Testis (tissue), 3 donors: ENCODE measurements around the gene NUAK1. TPM values are rescaled to one million over a fixed set of nuclear protein-coding genes. Genes with fewer than 3 reads are reported as not detected.

Experiments
- DNase-seq: peaks from one replicate; pipeline ENCODE4 v3.0.0-alpha.2; 2019
- H3K27ac ChIP-seq, 2 donors: fragments of 200-600 bp; sonication (generic); one replicate each; pipeline ENCODE4 v1.5.1; 2019
- H3K27me3 ChIP-seq: fragments of 200-600 bp; sonication (generic); one replicate; pipeline ENCODE4 v1.5.1; 2019
- H3K36me3 ChIP-seq: fragments of 200-600 bp; sonication (generic); one replicate; pipeline ENCODE4 v1.5.1; 2017; ENCODE audit warnings: low read depth; ENCODE audit errors: missing control alignments
- H3K4me1 ChIP-seq: fragments of 200-600 bp; sonication (generic); one replicate; pipeline ENCODE4 v1.5.1; 2019
- H3K4me3 ChIP-seq, 2 donors: fragments of 200-600 bp; sonication (generic); one replicate each; pipeline ENCODE4 v1.5.1; 2017 to 2019
- H3K9me3 ChIP-seq: fragments of 200-600 bp; sonication (generic); one replicate; pipeline ENCODE4 v1.5.1; 2017
- POLR2A ChIP-seq: fragments of 450-650 bp; IDR thresholded peaks from one replicate; pipeline ENCODE4 v1.6.1; 2017; ENCODE audit warnings: antibody characterized with exemption, mild to moderate bottlenecking, moderate library complexity
- WGBS, 2 donors: methylation state at CpG; one replicate each; pipeline ENCODE4 v1.1.5; 2018; 5-methylcytosine and 5-hydroxymethylcytosine counted together
- intact Hi-C: fragments of 100-400 bp; cut with DNase I; formaldehyde crosslinking; loops from one replicate; pipeline ENCODE4 v1.15.1; 2023; ENCODE audit warnings: low total_unique reads
- polyA plus RNA-seq: library from polyadenylated mRNA; stranded (reverse); fragments of 350-450 nt; fragmentation: Illumina TruSeq; extraction: RNeasy Lipid Tissue Mini Kit (QIAGEN cat#74804); gene quantifications from one replicate; pipeline ENCODE4 v1.2.3, GENCODE V29; 2014; ENCODE audit warnings: low read depth, low replicate concordance; ENCODE audit not compliant: insufficient read depth
- total RNA-seq, 2 donors: library from RNA; depleted of rRNA; stranded (reverse); fragments of >200 nt; gene quantifications; one replicate each; pipeline ENCODE4 v1.2.3, GENCODE V29; 2016
- TF ChIP-seq, protein P1 (sequence below), 3 experiments: fragments of 450-650 bp in 2 of 3; fragments of 200-600 bp in 1 of 3; sonication (generic) in 1 of 3; IDR thresholded peaks; one replicate each; pipeline ENCODE4 v1.5.1; 2016 to 2019; ENCODE audit warnings: antibody characterized with exemption in 3 of 3, mild to moderate bottlenecking in 2 of 3, moderate library complexity in 1 of 3

The NUAK1 gene
- total and polyA plus RNA-seq, 3 donors from 2014 or later: 6.6 to 9.1 (median 8.2) TPM

DNA sequence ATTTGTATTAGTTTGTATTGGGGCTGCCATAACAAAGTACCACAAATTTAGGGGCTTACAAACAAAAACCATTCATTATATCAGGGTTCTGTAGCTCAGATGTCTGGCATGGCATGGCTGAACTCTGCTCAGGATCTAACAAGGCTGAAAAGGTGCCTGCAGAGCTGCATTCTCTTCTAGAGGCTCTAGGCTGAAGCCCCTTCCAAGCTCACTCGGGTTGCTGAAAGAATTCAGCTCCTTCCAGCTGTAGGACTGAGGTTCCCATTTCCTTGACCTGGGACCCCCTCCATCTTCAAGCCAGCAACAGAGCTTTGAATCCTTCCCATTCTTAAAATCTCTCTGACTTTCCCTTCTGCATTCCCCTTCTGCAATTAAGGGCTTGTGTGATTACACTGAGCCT lies 90.7 kb downstream of the NUAK1 start:
- no peaks in the 10 kb centered on the region for H3K36me3 ChIP-seq
- no peak for TF ChIP-seq POLR2A
- TF ChIP-seq, protein P1, sequence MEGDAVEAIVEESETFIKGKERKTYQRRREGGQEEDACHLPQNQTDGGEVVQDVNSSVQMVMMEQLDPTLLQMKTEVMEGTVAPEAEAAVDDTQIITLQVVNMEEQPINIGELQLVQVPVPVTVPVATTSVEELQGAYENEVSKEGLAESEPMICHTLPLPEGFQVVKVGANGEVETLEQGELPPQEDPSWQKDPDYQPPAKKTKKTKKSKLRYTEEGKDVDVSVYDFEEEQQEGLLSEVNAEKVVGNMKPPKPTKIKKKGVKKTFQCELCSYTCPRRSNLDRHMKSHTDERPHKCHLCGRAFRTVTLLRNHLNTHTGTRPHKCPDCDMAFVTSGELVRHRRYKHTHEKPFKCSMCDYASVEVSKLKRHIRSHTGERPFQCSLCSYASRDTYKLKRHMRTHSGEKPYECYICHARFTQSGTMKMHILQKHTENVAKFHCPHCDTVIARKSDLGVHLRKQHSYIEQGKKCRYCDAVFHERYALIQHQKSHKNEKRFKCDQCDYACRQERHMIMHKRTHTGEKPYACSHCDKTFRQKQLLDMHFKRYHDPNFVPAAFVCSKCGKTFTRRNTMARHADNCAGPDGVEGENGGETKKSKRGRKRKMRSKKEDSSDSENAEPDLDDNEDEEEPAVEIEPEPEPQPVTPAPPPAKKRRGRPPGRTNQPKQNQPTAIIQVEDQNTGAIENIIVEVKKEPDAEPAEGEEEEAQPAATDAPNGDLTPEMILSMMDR (IDR thresholded peaks at IDR 0.05): no peak
- no peak overlapping the region for H3K4me3 ChIP-seq
- no peak overlapping the region for H3K27ac ChIP-seq
- no peaks in the 10 kb centered on the region for H3K27me3 ChIP-seq
- WGBS, 2 donors: 80% methylated on average over 1 of the region's 1 CpG; no CpG with 5 or more reads in 1 of the 2 donors
- no peaks in the 10 kb centered on the region for H3K4me1 ChIP-seq
- no peaks in the 10 kb centered on the region for H3K9me3 ChIP-seq
- no peak for DNase-seq
- intact Hi-C loops: no loop called here

DNA sequence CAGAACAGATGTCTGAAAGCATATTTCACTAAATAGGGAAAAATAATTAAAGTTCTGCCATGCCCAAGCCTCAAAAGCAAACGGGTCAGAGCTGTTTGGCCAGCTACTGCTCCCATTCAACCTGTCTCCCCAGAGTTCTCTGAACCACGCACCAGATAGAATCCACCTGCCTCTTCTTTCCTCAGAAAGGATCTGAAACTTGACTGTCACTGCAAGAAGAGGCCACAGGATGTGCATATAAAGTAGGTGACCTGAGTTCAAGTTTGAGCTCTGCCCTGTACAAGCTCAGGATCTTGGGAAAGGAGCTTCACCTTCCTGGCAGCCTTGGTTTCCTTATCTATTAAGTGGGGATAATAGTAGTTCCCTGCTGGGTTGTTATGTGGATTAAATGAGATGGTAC lies 91.8 kb downstream of the NUAK1 start:
- Histone ChIP-seq H3K4me1 (no peaks in the 10 kb centered on the region), H3K4me3 (no peak overlapping the region), H3K36me3 (no peaks in the 10 kb centered on the region), H3K27me3 (no peaks in the 10 kb centered on the region), H3K9me3 (no peaks in the 10 kb centered on the region), H3K27ac (no peak overlapping the region)
- WGBS, 2 donors: 92 to 97% methylated on average over 2 of the region's 2 CpGs
- TF ChIP-seq, protein P1 (IDR thresholded peaks at IDR 0.05): no peak
- TF ChIP-seq POLR2A: no peak
- intact Hi-C loops: no loop called here
- DNase-seq: no peak

DNA sequence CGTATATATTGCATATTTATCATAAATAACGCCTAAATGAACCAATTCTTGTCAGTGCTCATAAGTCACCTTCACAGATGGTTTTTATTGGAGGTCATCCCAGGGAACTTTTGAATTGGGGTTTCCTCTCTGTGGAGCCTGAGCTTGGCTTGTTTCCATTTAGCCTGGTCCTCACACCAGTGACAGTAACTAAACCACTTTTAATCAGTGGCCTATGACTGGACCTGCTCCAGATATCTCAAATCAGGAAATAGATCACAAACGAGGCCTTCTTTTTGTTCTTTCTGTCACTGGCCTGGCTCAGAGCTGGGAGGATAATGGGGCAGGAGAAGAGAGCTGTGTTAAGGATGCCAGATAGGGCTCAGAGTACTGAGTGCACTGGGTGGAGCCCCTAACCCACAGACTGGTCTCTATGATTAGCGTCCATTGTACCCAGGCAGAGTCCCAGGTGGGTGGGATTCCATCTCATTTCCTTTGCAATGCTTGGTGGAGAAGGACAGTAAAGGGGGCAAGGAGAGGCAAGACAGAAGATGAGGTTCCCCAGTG lies 92.4 kb downstream of the NUAK1 start:
- intact Hi-C loops: no loop called here
- no peak overlapping the region for H3K4me3 ChIP-seq
- no peaks in the 10 kb centered on the region for H3K4me1 ChIP-seq
- DNase-seq: no peak
- no peaks in the 10 kb centered on the region for H3K36me3 ChIP-seq
- TF ChIP-seq POLR2A: no peak
- TF ChIP-seq, protein P1 (IDR thresholded peaks at IDR 0.05): no peak
- H3K9me3 ChIP-seq: no peaks in the 10 kb centered on the region
- H3K27me3 ChIP-seq: no peaks in the 10 kb centered on the region
- no peak overlapping the region for H3K27ac ChIP-seq
- 80 to 84% methylated on average over 4 of the region's 4 CpGs for WGBS, 2 donors

DNA sequence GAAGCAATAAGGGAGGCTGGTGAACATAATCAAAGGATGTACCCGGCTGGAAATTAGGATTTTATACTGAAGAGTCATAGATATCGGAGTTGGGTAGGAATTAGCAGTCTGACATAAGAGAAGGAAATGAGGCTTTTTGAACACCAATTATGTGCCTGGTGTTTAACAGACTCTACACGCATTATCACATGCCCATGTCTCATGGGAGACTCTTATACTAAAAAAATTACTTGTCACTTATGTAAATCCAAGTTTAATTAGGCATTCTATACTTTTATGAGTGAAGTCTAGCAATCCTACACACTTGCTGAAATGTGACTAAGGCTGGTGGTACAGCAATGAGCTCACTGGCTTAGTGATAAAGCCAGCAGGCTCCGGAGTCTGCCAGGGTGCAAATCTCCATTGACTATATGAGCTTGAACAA lies 93.5 kb downstream of the NUAK1 start:
- WGBS, 2 donors: 81 to 86% methylated on average over 4 of the region's 4 CpGs
- no peak for DNase-seq

More for the DNA sequence above, 93.5 kb downstream of the NUAK1 start:
- Histone ChIP-seq H3K36me3 (no peaks in the 10 kb centered on the region), H3K9me3 (no peaks in the 10 kb centered on the region), H3K4me3 (no peak overlapping the region), H3K27me3 (no peaks in the 10 kb centered on the region), H3K27ac (no peak overlapping the region), H3K4me1 (no peaks in the 10 kb centered on the region)
- TF ChIP-seq, protein P1 (IDR thresholded peaks at IDR 0.05): no peak
- no peak for TF ChIP-seq POLR2A
- intact Hi-C loops: no loop called here
